Endothelial cell of umbilical vein (primary cell): ENCODE data around the gene EHF. TPM values are rescaled to one million over a fixed set of nuclear protein-coding genes. Genes with fewer than 3 reads are reported as not detected.

Experiments
- BruUV-seq: library from RNA; stranded (reverse); fragments of 400-500 nt; replicated peaks from 2 replicates; lab custom pipeline; 2021; lab: Mats Ljungman, UMichigan
- CTCF ChIA-PET: fragments of 300-600, 350-600 bp; sonication (Branson Sonifier 250); formaldehyde crosslinking; loops from one replicate; lab custom pipeline; 2021; ENCODE audit warnings: antibody characterized with exemption, inconsistent platforms; lab: Charles Lee
- POLR2A ChIA-PET: fragments of 300-600, 350-600 bp; sonication (Branson Sonifier 250); formaldehyde crosslinking; loops from one replicate; lab custom pipeline; 2021; ENCODE audit warnings: antibody characterized with exemption, inconsistent platforms; lab: Charles Lee
- DNase-seq: peaks from one replicate; pipeline ENCODE4 v3.0.0-alpha.2; 2011; ENCODE audit warnings: low read depth, low spot score
- FAIRE-seq: peaks from 2 replicates; lab custom pipeline; 2011; peaks lifted over from hg19 to GRCh38; lab: Jason Lieb, UNC
- H2AFZ ChIP-seq: 2 replicates; pipeline ENCODE4 v1.6.0; 2012; ENCODE audit warnings: low read depth, low read length, control low read depth, inconsistent platforms
- H3K27ac ChIP-seq: 2 replicates; pipeline ENCODE4 v1.5.1; 2011; ENCODE audit warnings: low read depth, mild to moderate bottlenecking, control low read depth, low read length, moderate library complexity; ENCODE audit not compliant: insufficient read depth
- H3K27me3 ChIP-seq, 2 experiments: 2 replicates each; pipeline versions ENCODE4 v1.6.0 to v1.6.1; 2011; ENCODE audit warnings: low read length in 2 of 2, mixed read lengths in 1 of 2; ENCODE audit not compliant: control insufficient read depth in 2 of 2, insufficient read depth in 2 of 2
- H3K36me3 ChIP-seq, 2 experiments: 2 replicates in 1 of 2; 3 replicates in 1 of 2; pipeline ENCODE4 v1.5.1; 2011; ENCODE audit warnings: low read length in 2 of 2, mild to moderate bottlenecking in 1 of 2, moderate library complexity in 1 of 2; ENCODE audit not compliant: control insufficient read depth in 2 of 2, insufficient read depth in 2 of 2; ENCODE audit errors: extremely low read depth in 1 of 2
- H3K4me1 ChIP-seq: 3 replicates; pipeline ENCODE4 v1.5.1; 2011; ENCODE audit warnings: mild to moderate bottlenecking, low read length; ENCODE audit not compliant: control insufficient read depth, insufficient read depth; ENCODE audit errors: extremely low read depth
- H3K4me2 ChIP-seq: 2 replicates; pipeline ENCODE4 v1.6.1; 2011; ENCODE audit warnings: low read length, control low read depth, mixed read lengths; ENCODE audit not compliant: insufficient read depth
- H3K4me3 ChIP-seq, 3 experiments: fragments of 200-600 bp in 1 of 3; sonication (generic), shearing (Covaris generic) in 1 of 3; replicated peaks in 1 of 3; 2 replicates each; pipeline ENCODE4 v1.5.1; 2011 to 2016; ENCODE audit warnings: control low read depth in 3 of 3, low read length in 3 of 3, mild to moderate bottlenecking in 2 of 3, inconsistent platforms in 1 of 3, low read depth in 1 of 3, moderate library complexity in 1 of 3; ENCODE audit not compliant: insufficient read depth in 1 of 3
- H3K79me2 ChIP-seq: 2 replicates; pipeline ENCODE4 v1.6.0; 2012; ENCODE audit warnings: low read length, inconsistent platforms; ENCODE audit not compliant: control insufficient read depth, insufficient read depth
- H3K9ac ChIP-seq: replicated peaks from 2 replicates; pipeline ENCODE3; 2011; ENCODE audit warnings: low read length, control low read depth; ENCODE audit not compliant: insufficient read depth; ENCODE audit errors: extremely low read depth
- H3K9me1 ChIP-seq: replicated peaks from 3 replicates; pipeline ENCODE4 v1.6.0; 2011; ENCODE audit warnings: mild to moderate bottlenecking, low read length; ENCODE audit not compliant: control insufficient read depth, insufficient read depth; ENCODE audit errors: extremely low read depth
- H3K9me3 ChIP-seq: replicated peaks from 2 replicates; pipeline ENCODE4 v1.5.1; 2012; ENCODE audit warnings: low read length, inconsistent platforms; ENCODE audit not compliant: control insufficient read depth, insufficient read depth
- H4K20me1 ChIP-seq: replicated peaks from 2 replicates; pipeline ENCODE3; 2011; ENCODE audit warnings: mild to moderate bottlenecking, low read length; ENCODE audit not compliant: control insufficient read depth, insufficient read depth; ENCODE audit errors: extremely low read depth
- CTCF ChIP-seq, 2 donors: IDR thresholded peaks; 1 replicate in 1 of 2; 2 replicates in 1 of 2; pipeline ENCODE4 v1.5.1; 2011; ENCODE audit warnings: low read length in 2 of 2, mild to moderate bottlenecking in 2 of 2, moderate library complexity in 2 of 2, control low read depth in 1 of 2, inconsistent platforms in 1 of 2, low read depth in 1 of 2; ENCODE audit not compliant: insufficient read depth in 1 of 2; ENCODE audit errors: extremely low read depth in 1 of 2
- FOS ChIP-seq: IDR thresholded peaks from 2 replicates; pipeline ENCODE4 v1.6.1; 2011; ENCODE audit warnings: mild to moderate bottlenecking, low read length, moderate library complexity, borderline replicate concordance; ENCODE audit not compliant: insufficient read depth
- JUN ChIP-seq: IDR thresholded peaks from 2 replicates; pipeline ENCODE4 v1.6.1; 2011; ENCODE audit warnings: borderline replicate concordance, low read depth; ENCODE audit not compliant: insufficient read length, insufficient read depth
- POLR2A ChIP-seq: IDR thresholded peaks from 2 replicates; pipeline ENCODE4 v1.6.1; 2012; ENCODE audit warnings: low read depth, mild to moderate bottlenecking, control low read depth, low read length
- POLR2AphosphoS5 ChIP-seq: IDR thresholded peaks from 2 replicates; pipeline ENCODE4 v1.6.1; 2012; ENCODE audit warnings: low read depth, mild to moderate bottlenecking, control low read depth, low read length, moderate library complexity; ENCODE audit not compliant: insufficient read depth
- dilution Hi-C: fragments of 300-500 bp; cut with MboI; formaldehyde crosslinking; loops from one replicate; pipeline ENCODE4 v1.15.0; 2019; ENCODE audit warnings: low sequenced_read_pairs; ENCODE audit not compliant: extremely low pct_ligation_motif_present
- intact Hi-C: fragments of 100-400 bp; cut with micrococcal nuclease; formaldehyde crosslinking; loops from one replicate; pipeline ENCODE4 v1.10.0; 2022
- polyA plus RNA-seq, 4 experiments: library from polyadenylated mRNA; depleted of rRNA in 3 of 4; stranded (reverse) in 3 of 4; unstranded in 1 of 4; fragments of >200 nt; gene quantifications; 2 replicates each; pipeline versions ENCODE4 v1.2.1 to v1.2.3, GENCODE V29; 2011 to 2012; ENCODE audit warnings: missing spikeins in 1 of 4
- total RNA-seq: library from RNA; stranded (reverse); gene quantifications from 2 replicates; pipeline ENCODE4 v1.2.3, GENCODE V29; 2021
- TF ChIP-seq, protein P1 (sequence below): IDR thresholded peaks from 2 replicates; pipeline ENCODE4 v1.6.1; 2011; ENCODE audit not compliant: insufficient read depth, insufficient read length

Gene EHF
- total and polyA plus RNA-seq, 2 donors (not counting 3 experiments of a cell fraction or from before 2014, with no cell fraction given) = not detected

GRCh38 chr11:34613552-34614056 lies 7.3 kb upstream of the EHF start:
- TF ChIP-seq JUN (no peak), POLR2A (no peak), CTCF (IDR thresholded peaks at IDR 0.05; ENCODE audit: extremely low read depth in 1 of 2, insufficient read depth in 1 of 2, low read depth in 1 of 2, low read length in 2 of 2) (no peak), POLR2AphosphoS5 (no peak), FOS (no peak)
- TF ChIP-seq, protein P1, sequence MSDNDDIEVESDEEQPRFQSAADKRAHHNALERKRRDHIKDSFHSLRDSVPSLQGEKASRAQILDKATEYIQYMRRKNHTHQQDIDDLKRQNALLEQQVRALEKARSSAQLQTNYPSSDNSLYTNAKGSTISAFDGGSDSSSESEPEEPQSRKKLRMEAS = no peak
- H3K4me1 ChIP-seq = no peaks in the 10 kb centered on the region
- dilution Hi-C loops = no loop called here

More at GRCh38 chr11:34613552-34614056, 7.3 kb upstream of the EHF start:
- ChIA-PET POLR2A (no interaction called here), CTCF (no interaction called here)
- DNase-seq (no peak), FAIRE-seq (no peak)
- Histone ChIP-seq H3K9ac (no peak overlapping the region), H3K27me3 (peaks cover 0 to 3% of the 10 kb centered on the region in 2 experiments), H4K20me1 (no peaks in the 10 kb centered on the region), H3K27ac (no peak overlapping the region), H2AFZ (no peak overlapping the region), H3K4me3 (no peak overlapping the region), H3K9me1 (no peaks in the 10 kb centered on the region), H3K79me2 (no peaks in the 10 kb centered on the region), H3K36me3 (no peaks in the 10 kb centered on the region), H3K9me3 (no peaks in the 10 kb centered on the region), H3K4me2 (no peak overlapping the region)
- BruUV-seq = no TSS peak
- intact Hi-C loops = no loop called here
